Measurements from ENCODE around the gene SH3BP2.
A peak's percentile ranks its signal among the peaks of the same experiment; 100 is the strongest.

SH3BP2 gene

DNA sequence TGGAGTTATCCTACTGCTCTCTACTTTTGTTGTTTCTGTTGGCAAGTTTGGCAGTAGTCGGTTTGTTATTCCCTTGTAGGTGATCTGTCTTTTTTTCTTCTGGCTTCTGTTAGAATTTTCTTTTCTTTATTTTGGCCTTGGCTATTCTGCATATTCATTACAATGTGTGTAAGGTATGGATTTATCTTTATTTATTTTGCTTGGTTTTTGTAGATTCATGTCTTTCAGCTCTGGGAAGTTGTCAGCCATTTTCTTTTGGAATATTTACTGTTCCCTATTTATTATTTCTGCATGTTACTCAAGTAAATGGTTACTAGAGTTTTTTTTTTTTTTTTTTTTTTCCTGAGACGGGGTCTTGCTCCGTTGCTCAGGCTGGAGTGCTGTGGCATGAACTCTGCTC, 63.4 kb downstream of the SH3BP2 start:
- DNase-seq (ENCODE audit: low read depth): no peak

DNA sequence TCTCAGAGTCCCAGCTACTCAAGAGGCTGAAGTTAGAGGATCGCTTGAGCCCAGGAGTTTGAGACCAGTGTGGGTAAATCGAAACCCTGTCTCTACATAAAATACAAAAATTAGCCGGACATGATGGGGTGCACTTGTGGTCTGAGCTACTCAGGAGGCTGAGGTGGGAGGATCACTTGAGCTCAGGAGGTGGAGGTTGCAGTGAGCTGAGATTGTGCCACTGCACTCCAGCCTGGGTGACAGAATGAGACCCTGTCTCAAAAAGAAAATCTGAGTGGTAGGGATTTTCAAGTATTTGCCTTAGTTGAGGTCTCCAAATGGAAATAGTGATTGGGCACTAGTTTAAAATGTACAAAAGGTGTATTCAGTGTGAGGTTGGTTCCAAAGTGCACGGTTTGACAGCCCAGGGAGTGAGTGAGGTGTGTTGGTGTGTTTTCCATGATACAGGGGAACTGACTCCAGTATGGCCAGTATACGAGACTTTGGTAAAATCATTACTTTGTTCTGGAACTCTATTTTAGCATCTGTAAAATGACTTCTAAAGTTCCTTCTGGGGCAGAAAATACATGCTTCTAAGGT, 64.6 kb downstream of the SH3BP2 start:
- no peak for DNase-seq (ENCODE audit: low read depth)

DNA sequence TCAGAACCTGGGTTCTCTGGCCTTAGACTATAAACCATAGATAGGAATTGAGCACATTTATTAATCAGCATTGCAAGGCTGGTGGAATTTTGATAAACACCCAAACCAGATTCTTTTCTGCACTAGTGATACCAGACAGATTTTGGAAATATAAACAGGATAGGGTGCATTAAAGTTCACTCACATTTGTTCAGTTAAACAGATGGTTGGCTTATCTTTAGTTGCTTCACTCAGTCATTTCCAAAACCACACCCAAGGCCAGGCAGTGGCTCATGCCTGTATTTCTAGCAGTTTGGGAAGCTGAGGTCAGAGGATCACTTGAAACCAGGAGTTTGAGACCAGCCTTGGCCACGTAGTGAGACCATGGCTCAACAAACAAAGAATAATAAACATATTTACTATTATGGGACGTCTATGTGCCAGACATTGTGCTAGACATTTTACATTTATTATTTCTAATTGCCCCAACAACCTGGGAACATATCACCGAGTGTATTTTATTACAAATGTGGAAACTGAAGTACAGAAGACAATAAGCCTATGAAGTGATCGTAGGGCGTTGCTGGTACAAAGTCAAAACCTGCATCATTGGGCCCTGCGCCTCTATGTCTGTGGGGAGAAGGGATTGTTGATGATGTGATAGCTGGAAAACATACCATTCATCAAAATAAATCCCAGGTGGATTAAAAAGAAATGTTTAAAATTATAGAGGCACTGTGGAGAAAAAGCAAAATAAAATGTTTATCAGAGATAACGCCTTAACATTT, 65.7 kb downstream of the SH3BP2 start:
- no peak for DNase-seq (ENCODE audit: low read depth)

DNA sequence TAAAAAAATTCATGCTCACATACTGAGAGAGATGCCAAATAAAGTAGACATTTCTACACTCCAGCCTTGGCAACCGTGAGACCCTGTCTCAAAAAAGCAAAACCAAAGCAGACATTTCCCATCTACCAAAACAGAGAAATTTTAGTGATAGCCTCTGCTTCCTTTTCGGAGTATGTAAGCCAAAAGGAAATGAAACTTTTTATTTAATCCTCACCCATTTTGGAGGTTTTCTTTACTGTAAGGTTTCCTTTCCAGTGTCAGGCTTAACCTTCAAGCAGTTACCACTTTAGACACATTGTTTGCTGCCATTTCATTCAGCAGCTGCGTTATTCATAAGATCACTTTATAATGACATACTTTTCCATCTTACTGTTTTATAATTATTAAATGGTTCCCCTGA, 66.6 kb downstream of the SH3BP2 start:
- no peak for DNase-seq (ENCODE audit: low read depth)

DNA sequence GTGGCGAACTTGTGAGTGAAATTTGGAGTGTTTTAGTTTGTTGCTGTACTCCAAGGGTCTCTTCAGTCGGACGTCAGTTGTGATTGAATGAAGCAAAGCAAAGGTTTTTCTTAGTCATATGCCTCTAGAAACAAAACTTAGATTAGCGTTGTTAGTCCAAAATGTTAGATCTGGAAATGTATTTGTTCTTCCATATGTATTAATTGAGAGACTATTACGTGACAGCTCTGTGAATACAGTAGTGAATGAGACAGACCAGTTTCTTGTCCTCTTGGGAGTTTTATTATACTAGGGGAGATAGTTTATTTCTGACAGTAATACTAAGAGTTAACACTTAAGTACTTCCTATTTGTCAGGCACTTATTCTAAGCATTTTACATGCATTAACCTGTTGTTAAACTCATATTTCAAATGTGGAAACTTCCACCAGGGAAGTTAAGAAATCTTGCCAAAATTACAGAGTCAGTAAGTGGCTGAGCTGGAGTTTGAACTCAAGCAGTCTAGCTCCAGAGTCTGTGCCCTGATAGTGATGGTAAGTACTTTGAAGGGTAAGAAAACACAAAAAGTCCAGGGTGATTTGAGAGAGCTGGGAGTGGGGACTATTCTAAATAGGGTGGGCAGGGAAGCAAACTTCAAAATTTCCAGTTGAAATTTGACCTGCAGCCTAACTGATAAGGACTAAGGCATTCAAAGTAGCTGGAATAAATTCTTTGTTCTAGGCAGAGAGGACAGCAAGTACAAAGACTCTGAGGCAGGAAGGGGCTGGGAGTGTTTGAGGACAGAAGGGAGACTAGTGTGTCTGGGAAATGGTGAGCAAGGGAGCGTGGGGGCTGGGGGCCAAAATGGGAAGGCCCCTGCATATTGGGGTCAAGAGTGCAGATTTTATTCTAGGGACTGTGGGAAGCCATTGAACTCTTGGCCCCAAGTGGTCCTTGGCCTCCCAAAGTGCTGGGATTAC, 67.8 kb downstream of the SH3BP2 start:
- DNase-seq (ENCODE audit: low read depth): no peak

DNA sequence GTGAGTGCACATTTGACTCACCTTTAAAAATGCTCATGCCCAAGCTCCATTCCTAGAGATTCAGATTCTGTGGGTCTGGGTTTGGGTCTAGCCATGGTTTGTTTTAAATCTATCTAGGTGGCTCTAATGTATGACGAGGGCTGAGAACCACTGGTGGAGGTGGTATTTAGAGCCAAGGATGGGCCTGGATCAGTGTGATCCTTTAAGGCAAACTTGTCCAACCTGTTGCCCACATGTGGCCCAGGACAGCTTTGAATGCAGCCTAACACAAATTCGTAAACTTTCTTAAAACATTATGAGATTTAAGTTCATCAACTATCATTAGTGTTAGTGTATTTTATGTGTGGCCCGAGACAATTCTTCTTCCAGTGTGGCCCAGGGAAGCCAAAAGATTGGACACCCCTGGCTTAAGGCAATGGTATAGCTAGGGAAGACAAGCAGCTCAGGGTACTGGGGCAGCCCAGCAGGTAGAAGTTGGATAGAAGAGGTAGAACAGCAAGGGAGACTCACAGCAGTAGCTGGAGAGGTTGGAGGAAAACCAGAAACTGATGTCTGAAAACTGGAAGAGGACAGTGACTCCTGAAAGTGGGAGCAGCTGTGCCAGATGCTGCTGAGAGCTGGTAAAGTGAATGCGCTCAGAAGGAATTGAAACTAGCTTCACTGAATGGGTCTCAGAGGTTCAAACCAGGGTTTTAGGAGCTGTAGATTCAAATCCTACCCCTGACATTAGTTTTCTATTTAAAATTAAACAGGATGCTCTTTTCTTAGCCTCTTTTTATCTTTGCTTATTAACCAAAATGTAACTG, 68.9 kb downstream of the SH3BP2 start:
- no peak for DNase-seq (ENCODE audit: low read depth)

DNA sequence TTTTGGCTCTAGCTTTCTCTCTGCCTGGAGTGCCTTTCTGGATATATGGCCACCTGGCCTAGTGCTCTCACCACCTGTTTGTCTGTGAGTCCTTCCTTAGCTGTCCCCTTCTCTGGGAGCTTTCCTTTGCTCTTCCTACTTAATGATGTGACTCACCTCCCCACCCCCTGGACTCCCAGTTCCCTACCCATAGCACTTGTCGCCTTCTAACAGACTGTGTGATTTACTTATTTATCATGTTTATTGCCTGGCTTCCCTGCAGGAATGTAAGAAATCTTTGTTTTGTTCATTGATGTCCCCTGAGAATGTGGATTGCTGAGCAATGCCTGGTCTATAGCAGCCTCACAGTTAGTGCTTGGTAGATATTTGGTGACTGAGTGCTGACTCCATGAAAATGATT, 69.6 kb downstream of the SH3BP2 start:
- DNase-seq (ENCODE audit: low read depth): peak; percentile 48

DNA sequence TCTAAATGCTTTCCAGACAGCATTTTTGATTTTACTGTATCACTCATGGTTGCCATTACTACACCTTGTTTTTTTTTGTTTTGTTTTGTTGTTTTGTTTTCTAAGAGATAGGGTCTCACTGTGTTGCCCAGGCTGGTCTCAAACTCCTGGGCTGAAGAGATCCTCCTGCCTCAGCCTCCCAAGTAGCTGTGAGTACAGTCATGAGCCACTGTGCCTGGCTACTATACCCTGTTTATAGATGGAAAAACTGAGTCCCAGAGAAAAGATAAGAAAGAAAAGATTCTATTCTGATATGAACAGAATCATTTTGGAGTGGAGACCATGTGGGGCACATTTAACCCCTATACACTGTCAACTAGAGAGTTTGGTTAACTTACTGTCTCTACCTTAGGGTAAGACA, 70.8 kb downstream of the SH3BP2 start:
- no peak for DNase-seq (ENCODE audit: low read depth)

DNA sequence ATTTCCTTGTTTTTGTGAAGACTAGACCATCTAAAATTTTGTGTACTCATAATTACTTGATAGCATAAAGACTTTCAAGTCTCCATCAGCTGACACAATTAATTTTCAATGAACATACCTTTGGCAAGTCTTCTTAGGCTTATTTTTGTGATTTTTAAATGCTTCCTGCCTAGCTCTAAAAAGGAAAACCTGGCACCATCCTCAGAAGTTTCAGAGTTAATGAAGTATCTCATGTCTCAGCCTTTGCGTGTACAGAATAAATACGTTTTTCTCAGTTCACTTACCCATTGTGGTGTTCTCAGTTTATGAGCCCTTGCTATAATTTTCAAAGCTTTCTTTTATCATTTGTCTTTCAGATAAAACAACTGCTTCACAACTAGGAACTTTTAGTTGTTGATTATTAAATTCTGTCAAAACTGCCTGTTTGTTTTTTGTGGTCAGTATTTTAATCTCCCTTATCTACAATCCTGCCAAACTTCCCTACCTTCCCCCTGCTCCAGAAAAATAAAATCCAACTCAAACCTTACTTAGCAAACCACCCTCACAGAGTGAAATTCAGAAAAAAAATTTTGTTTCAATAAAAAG, 72.4 kb downstream of the SH3BP2 start:
- no peak for DNase-seq (ENCODE audit: low read depth)

DNA sequence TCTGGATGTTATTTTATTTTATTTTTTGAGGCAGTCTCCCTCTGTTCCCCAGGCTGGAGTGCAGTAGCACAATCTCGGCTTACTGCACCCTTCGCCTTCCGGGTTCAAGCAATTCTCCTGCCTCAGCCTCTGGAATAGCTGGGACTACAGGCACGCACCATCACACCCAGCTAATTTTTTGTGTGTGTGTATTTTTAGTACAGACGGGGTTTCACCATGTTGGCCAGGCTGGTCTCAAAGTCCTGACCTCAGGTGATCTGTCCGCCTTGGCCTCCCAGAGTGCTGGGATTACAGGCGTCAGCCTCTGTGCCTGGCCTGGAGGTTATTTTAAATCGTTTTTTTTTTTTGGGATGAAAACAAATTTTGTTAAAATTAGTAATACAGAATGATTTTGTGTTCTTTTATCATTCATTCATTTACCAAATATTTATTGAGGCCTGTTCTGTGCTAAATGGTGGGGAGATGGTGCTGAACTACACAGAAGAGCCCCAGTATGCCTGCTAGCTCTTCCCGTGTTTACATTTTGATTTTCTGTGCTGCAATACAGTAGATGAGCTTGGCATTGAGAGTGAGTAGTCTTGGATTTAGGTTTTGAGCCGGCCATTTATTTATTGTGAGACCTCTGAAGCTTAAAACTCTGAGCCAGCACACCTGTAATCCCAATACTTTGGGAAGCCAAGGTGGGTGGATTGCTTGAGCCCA, 73.4 kb downstream of the SH3BP2 start:
- DNase-seq (ENCODE audit: low read depth): no peak

DNA sequence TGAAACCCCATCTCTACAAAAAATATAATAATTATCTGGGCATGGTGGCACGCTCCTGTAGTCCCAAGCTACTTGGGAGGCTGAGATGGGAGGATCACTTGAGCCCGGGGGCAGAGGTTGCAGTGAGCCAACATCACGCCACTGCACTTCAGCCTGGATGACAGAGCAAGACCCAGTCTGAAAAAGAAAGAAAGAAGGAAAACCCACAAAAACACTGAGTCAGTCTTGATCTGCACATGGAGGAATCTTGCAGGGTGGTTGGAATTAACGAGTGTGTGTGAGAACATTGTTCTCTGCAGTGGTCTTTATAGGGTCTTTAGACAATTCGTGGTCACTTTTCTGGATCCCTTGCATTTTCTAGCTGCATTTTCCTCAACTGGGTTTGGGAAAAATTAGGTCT, 74.0 kb downstream of the SH3BP2 start:
- DNase-seq (ENCODE audit: low read depth): peak; percentile 49

DNA sequence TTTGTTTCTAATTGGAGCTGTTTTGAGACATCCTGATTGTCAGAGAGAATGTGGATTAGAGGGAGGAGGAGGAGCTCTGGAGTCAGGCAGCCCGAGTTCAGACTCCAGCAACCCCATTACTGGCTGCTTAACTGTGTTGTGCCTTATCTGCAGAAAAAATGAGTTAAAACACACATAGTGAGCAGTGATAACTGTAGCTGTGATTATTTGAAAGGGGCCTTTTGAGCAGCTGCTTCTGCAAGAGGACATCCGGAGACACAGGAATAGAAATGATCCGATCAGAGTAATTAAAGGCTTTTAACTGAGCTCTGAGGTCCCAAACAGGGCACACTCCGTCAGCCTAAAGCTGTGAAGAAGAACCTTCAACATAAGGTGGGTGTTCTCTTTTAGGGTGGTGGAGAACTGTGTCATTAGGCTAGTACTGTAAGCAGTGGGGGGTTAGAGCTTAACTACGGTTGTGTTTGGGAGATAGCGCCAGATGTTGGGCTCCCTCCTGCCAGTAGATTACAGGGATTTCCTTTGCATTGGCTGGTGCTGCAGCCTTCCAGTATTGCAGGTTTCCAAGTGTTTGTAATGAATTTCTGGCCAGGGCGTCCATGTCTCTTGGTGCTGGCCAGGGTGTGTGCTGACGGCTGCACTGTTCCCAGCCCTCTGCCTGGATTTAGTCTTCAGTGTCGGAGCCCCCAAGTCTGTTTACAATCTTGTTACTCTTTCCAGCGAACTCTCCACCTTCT, 75.0 kb downstream of the SH3BP2 start:
- DNase-seq (ENCODE audit: low read depth): no peak

DNA sequence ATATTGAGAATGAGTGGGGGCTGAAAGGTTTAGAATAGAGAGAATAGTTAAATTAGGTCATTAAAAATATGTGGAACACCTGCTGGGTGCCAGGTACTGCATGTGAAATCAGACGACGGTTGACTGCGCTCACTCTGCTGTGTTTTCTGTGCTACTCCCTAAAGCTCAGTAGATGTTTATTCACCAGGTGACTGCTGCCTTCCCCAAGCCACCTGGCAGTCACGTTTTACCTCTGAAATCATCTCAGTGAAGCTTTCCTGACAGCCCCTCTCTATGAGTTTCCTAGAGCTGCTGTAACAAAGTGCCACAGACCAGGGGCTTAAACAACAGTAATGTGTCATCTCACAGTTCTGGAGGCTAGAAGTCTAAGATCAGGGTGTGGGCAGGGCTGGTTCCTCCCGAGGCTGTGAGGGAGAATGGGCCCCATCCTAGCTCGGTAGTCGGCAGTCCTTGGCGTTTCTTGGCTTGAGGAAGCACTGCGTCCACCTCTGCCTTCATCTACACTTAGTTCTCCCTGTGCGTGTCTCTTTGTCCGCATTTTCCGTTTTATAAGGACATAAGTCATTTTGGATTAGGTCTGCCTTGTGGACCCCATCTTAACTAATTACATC, 76.1 kb downstream of the SH3BP2 start:
- DNase-seq (ENCODE audit: low read depth): no peak

DNA sequence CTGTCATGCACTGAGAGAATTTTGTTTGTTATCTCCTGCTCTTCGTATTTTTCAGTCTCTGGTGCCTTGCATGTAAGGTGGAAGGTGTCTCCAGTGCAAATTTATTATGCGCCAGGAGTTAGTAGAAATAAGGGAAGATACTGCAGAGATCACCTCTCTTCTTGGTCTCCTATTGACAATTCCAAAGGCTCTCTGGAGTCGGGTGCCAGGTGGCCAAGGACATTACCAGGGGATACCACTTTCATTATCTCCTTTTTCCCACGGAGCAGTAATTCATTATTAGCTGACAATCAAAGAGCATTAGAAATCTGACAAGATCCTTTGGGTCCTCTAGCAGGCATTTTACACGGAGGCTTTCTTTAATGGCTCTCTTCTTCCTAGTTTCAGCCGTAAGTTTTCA, 76.8 kb downstream of the SH3BP2 start:
- DNase-seq (ENCODE audit: low read depth): no peak

DNA sequence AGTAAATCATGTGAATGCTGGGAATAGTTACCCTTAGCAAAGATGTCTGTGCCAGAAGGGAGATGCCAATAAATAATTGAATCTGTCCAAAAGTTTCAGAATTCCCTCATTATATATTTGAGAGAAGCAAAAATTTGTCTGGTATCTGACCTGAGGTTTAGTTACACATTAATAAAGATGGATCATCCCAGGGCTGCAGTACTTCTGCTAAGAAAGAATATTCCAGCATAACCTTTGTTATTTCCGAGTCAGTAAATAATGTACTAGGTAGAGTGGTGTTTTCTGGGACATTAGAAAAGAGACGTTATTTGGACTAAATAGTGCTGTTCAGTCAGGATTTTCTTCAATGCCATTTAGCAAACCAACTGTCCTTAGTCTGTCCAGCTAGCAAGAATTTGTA, 77.2 kb downstream of the SH3BP2 start:
- no peak for DNase-seq (ENCODE audit: low read depth)

DNA sequence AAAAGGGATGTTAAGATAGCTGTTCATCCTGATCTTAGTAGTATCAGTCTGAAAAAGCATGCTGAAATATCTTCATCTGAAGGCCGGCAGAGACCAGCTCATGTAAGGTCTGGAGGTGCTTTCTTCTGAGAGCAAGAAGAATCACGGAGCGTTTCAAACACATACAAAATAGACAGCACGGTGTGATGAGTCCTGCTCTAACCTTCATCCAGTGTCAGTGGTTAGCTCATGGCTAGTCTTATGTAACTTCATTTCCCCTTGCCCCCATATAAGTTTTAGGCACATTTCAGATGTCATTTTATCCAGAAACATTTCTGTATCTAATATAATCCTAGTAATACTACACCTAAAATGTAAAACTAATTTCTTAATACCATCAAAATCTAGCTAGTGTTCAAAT, 78.6 kb downstream of the SH3BP2 start:
- DNase-seq (ENCODE audit: low read depth): no peak

DNA sequence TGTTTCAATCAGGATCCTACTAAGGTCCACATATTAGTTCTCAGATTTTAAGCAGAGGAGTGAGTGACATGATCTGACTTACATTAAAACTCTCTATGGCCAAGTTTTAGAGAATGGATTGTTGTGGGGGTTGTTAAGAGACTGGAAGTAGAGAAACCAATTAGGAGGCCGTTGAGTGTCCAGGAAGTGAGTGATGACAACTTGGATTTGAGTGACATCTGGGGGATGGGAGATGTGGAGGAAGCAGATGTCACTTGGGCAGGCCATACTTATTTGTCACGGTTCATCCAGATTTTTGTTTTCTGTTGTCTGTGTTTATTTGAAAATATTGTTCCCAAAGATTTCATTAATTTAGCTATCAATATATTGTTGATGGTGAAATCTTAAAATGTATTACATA, 79.0 kb downstream of the SH3BP2 start:
- DNase-seq (ENCODE audit: low read depth): no peak

DNA sequence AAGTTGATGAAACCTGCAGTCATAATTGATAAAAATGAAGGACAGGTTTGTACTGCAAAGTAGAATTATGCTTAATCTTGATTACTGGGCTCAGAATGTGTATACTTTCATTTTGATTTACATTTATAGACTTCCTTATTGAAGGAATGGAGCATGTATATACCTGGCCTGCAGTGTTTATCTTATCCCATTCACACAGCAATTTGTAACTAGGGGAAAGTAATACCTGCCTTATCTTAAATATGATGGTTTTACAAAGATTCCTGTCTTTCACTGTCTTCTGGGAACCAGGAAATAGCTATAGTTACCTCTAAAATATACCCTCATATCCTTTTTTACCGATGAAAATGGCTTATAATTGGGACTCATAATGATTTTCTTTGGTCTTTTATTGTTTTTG, 80.4 kb downstream of the SH3BP2 start:
- no peak for DNase-seq (ENCODE audit: low read depth)

DNA sequence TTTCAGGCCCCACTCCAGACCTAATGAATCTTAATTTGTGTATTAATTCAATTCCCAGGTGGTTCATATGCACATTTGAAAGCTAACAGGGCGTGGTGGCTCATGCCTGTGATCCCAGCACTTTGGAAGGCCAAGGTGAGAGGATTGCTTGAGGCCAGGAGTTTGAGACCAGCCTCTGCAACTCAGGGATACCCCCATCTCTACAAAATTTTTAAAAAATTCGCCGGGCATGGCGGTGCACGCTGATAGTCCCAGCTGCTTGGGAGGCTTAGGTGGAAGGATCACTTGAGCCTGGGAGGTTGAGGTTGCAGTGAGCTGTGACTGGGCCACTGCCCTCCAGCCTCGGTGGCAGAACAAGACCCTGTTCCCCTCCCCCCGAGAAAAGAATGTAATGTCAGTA, 82.0 kb downstream of the SH3BP2 start:
- DNase-seq (ENCODE audit: low read depth): no peak

DNA sequence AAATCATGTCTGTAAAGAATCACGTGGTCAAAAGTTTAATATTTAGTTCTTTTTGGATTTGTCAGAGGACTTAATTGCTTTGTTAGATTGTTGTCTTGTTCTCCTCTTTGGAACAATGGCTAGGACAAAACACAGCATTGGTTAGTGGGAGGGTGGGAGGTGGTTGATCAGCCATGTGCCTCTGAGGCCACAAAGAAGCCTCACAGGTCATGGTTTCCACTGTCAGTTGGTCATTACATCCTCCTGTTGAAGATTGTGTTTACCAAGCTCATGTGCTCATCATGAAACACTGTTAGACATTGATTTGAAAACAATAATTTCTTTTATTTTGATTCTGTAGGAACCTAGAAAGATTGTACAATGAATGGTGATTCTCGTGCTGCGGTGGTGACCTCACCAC, 82.7 kb downstream of the SH3BP2 start:
- no peak for DNase-seq (ENCODE audit: low read depth)

Data from ELR (cell line).